ENCODE measurements around the gene PLD1.

Gene PLD1

GRCh38 chr3:171711461-171712170 is 98.7 kb downstream of the PLD1 start:
- no peak overlapping the region for H2BK120ac ChIP-seq (ENCODE audit: low read depth, low read length)
- no peak overlapping the region for H3K23ac ChIP-seq (ENCODE audit: low read length)
- no peaks in the 10 kb centered on the region for H3K27me3 ChIP-seq (ENCODE audit: insufficient read depth, low read length, poor library complexity)
- H3K4me1 ChIP-seq (ENCODE audit: control insufficient read depth, low read depth, low read length) = no peaks in the 10 kb centered on the region
- H2BK15ac ChIP-seq (replicated peaks; ENCODE audit: low read depth) = no peak overlapping the region
- H3K56ac ChIP-seq (ENCODE audit: low read length) = no peak overlapping the region
- H3K36me3 ChIP-seq (ENCODE audit: control insufficient read depth, insufficient read depth, low read length) = no peaks in the 10 kb centered on the region
- no peak overlapping the region for H3K18ac ChIP-seq (ENCODE audit: low read length)
- no peaks in the 10 kb centered on the region for H3K79me2 ChIP-seq (ENCODE audit: control insufficient read depth, insufficient read depth, low read length)
- H3K79me1 ChIP-seq (ENCODE audit: low read length) = no peaks in the 10 kb centered on the region
- no peak overlapping the region for H2AK5ac ChIP-seq (ENCODE audit: low read length)
- no peak overlapping the region for H4K5ac ChIP-seq (ENCODE audit: low read length)
- no peak overlapping the region for H3K4ac ChIP-seq (ENCODE audit: low read depth, low read length)
- no CpG with 5 or more reads among the region's 3 CpGs for WGBS (ENCODE audit: extremely low coverage, insufficient coverage, low lambda C conversion rate)
- no peak overlapping the region for H3K4me3 ChIP-seq (ENCODE audit: low read length)
- no peak overlapping the region for H2BK5ac ChIP-seq (ENCODE audit: low read length)
- H3K9ac ChIP-seq (ENCODE audit: low read length) = no peak overlapping the region
- no peak overlapping the region for H3K27ac ChIP-seq (ENCODE audit: low read depth, low read length)
- no peak overlapping the region for H3K4me2 ChIP-seq (ENCODE audit: low read length)
- DNase-seq = no peak
- H4K8ac ChIP-seq (ENCODE audit: low read depth, low read length) = no peak overlapping the region

GRCh38 chr3:171710359-171710758 is 99.9 kb downstream of the PLD1 start:
- no peak overlapping the region for H3K4me2 ChIP-seq (ENCODE audit: low read length)
- no peaks in the 10 kb centered on the region for H3K4me1 ChIP-seq (ENCODE audit: control insufficient read depth, low read depth, low read length)
- no peak overlapping the region for H2AK5ac ChIP-seq (ENCODE audit: low read length)
- H2BK120ac ChIP-seq (ENCODE audit: low read depth, low read length) = no peak overlapping the region
- H3K27ac ChIP-seq (ENCODE audit: low read depth, low read length) = no peak overlapping the region
- H2BK5ac ChIP-seq (ENCODE audit: low read length) = no peak overlapping the region
- no peaks in the 10 kb centered on the region for H3K27me3 ChIP-seq (ENCODE audit: insufficient read depth, low read length, poor library complexity)
- H3K4ac ChIP-seq (ENCODE audit: low read depth, low read length) = no peak overlapping the region
- H4K8ac ChIP-seq (ENCODE audit: low read depth, low read length) = no peak overlapping the region
- no peak overlapping the region for H2BK15ac ChIP-seq (replicated peaks; ENCODE audit: low read depth)
- WGBS (ENCODE audit: extremely low coverage, insufficient coverage, low lambda C conversion rate) = no CpG with 5 or more reads among the region's 17 CpGs
- H3K36me3 ChIP-seq (ENCODE audit: control insufficient read depth, insufficient read depth, low read length) = no peaks in the 10 kb centered on the region
- H3K56ac ChIP-seq (ENCODE audit: low read length) = no peak overlapping the region
- no peak overlapping the region for H3K23ac ChIP-seq (ENCODE audit: low read length)
- no peaks in the 10 kb centered on the region for H3K79me2 ChIP-seq (ENCODE audit: control insufficient read depth, insufficient read depth, low read length)
- H3K9ac ChIP-seq (ENCODE audit: low read length) = no peak overlapping the region
- no peak overlapping the region for H3K18ac ChIP-seq (ENCODE audit: low read length)
- no peaks in the 10 kb centered on the region for H3K79me1 ChIP-seq (ENCODE audit: low read length)
- DNase-seq = no peak
- H4K5ac ChIP-seq (ENCODE audit: low read length) = no peak overlapping the region
- no peak overlapping the region for H3K4me3 ChIP-seq (ENCODE audit: low read length)

- Histone ChIP-seq H3K36me3 (ENCODE audit: control insufficient read depth, insufficient read depth, low read length) (no peaks in the 10 kb centered on the region), H2BK120ac (ENCODE audit: low read depth, low read length) (no peak overlapping the region), H3K23ac (ENCODE audit: low read length) (no peak overlapping the region), H3K27me3 (ENCODE audit: insufficient read depth, low read length, poor library complexity) (no peaks in the 10 kb centered on the region), H3K4me3 (ENCODE audit: low read length) (no peak overlapping the region), H3K27ac (ENCODE audit: low read depth, low read length) (no peak overlapping the region), H4K8ac (ENCODE audit: low read depth, low read length) (no peak overlapping the region), H2BK15ac (replicated peaks; ENCODE audit: low read depth) (no peak overlapping the region), H3K9ac (ENCODE audit: low read length) (no peak overlapping the region), H3K4me2 (ENCODE audit: low read length) (no peak overlapping the region), H3K4me1 (ENCODE audit: control insufficient read depth, low read depth, low read length) (no peaks in the 10 kb centered on the region), H2AK5ac (ENCODE audit: low read length) (no peak overlapping the region), H4K5ac (ENCODE audit: low read length) (no peak overlapping the region), H3K79me2 (ENCODE audit: control insufficient read depth, insufficient read depth, low read length) (no peaks in the 10 kb centered on the region), H3K4ac (ENCODE audit: low read depth, low read length) (no peak overlapping the region), H3K56ac (ENCODE audit: low read length) (no peak overlapping the region), H3K79me1 (ENCODE audit: low read length) (no peaks in the 10 kb centered on the region), H3K18ac (ENCODE audit: low read length) (no peak overlapping the region), H2BK5ac (ENCODE audit: low read length) (no peak overlapping the region)
- DNase-seq = peak; percentile 38
- WGBS (ENCODE audit: extremely low coverage, insufficient coverage, low lambda C conversion rate) = no CpG with 5 or more reads among the region's 8 CpGs
Measured at GRCh38 chr3:171704814-171705213, 105.5 kb downstream of the PLD1 start.

GRCh38 chr3:171704002-171704401 is 106.3 kb downstream of the PLD1 start:
- Histone ChIP-seq H3K56ac (ENCODE audit: low read length) (no peak overlapping the region), H4K5ac (ENCODE audit: low read length) (no peak overlapping the region), H2AK5ac (ENCODE audit: low read length) (no peak overlapping the region), H3K27ac (ENCODE audit: low read depth, low read length) (no peak overlapping the region), H3K36me3 (ENCODE audit: control insufficient read depth, insufficient read depth, low read length) (no peaks in the 10 kb centered on the region), H3K4me3 (ENCODE audit: low read length) (no peak overlapping the region), H3K79me2 (ENCODE audit: control insufficient read depth, insufficient read depth, low read length) (no peaks in the 10 kb centered on the region), H3K4me1 (ENCODE audit: control insufficient read depth, low read depth, low read length) (no peaks in the 10 kb centered on the region), H4K8ac (ENCODE audit: low read depth, low read length) (no peak overlapping the region), H3K18ac (ENCODE audit: low read length) (no peak overlapping the region), H3K4ac (ENCODE audit: low read depth, low read length) (no peak overlapping the region), H3K4me2 (ENCODE audit: low read length) (no peak overlapping the region), H2BK15ac (replicated peaks; ENCODE audit: low read depth) (no peak overlapping the region), H2BK5ac (ENCODE audit: low read length) (no peak overlapping the region), H3K27me3 (ENCODE audit: insufficient read depth, low read length, poor library complexity) (no peaks in the 10 kb centered on the region), H3K23ac (ENCODE audit: low read length) (no peak overlapping the region), H2BK120ac (ENCODE audit: low read depth, low read length) (no peak overlapping the region), H3K9ac (ENCODE audit: low read length) (no peak overlapping the region), H3K79me1 (ENCODE audit: low read length) (no peaks in the 10 kb centered on the region)
- peak; percentile 69 for DNase-seq
- no CpG with 5 or more reads among the region's 2 CpGs for whole genome bisulfite sequencing (ENCODE audit: extremely low coverage, insufficient coverage, low lambda C conversion rate)

- Histone ChIP-seq H3K4me3 (ENCODE audit: low read length) (no peak overlapping the region), H3K27me3 (ENCODE audit: insufficient read depth, low read length, poor library complexity) (no peaks in the 10 kb centered on the region), H3K4ac (ENCODE audit: low read depth, low read length) (no peak overlapping the region), H3K36me3 (ENCODE audit: control insufficient read depth, insufficient read depth, low read length) (no peaks in the 10 kb centered on the region), H2BK15ac (replicated peaks; ENCODE audit: low read depth) (no peak overlapping the region), H3K18ac (ENCODE audit: low read length) (no peak overlapping the region), H3K4me1 (ENCODE audit: control insufficient read depth, low read depth, low read length) (no peaks in the 10 kb centered on the region), H2BK5ac (ENCODE audit: low read length) (no peak overlapping the region), H3K9ac (ENCODE audit: low read length) (no peak overlapping the region), H3K79me1 (ENCODE audit: low read length) (no peaks in the 10 kb centered on the region), H3K23ac (ENCODE audit: low read length) (no peak overlapping the region), H3K4me2 (ENCODE audit: low read length) (no peak overlapping the region), H3K27ac (ENCODE audit: low read depth, low read length) (no peak overlapping the region), H3K79me2 (ENCODE audit: control insufficient read depth, insufficient read depth, low read length) (no peaks in the 10 kb centered on the region), H3K56ac (ENCODE audit: low read length) (no peak overlapping the region), H4K5ac (ENCODE audit: low read length) (no peak overlapping the region), H2BK120ac (ENCODE audit: low read depth, low read length) (no peak overlapping the region), H4K8ac (ENCODE audit: low read depth, low read length) (no peak overlapping the region), H2AK5ac (ENCODE audit: low read length) (no peak overlapping the region)
- WGBS (ENCODE audit: extremely low coverage, insufficient coverage, low lambda C conversion rate) = 100% methylated on average over 1 of the region's 2 CpGs
- no peak for DNase-seq
Measured at GRCh38 chr3:171703144-171703543, 107.1 kb downstream of the PLD1 start.

GRCh38 chr3:171700653-171701052 is 109.6 kb downstream of the PLD1 start:
- H2AK5ac ChIP-seq (ENCODE audit: low read length) = no peak overlapping the region
- no peak overlapping the region for H3K27ac ChIP-seq (ENCODE audit: low read depth, low read length)
- no peak overlapping the region for H3K4me2 ChIP-seq (ENCODE audit: low read length)
- no peaks in the 10 kb centered on the region for H3K27me3 ChIP-seq (ENCODE audit: insufficient read depth, low read length, poor library complexity)
- no peak overlapping the region for H3K4me3 ChIP-seq (ENCODE audit: low read length)
- H3K4ac ChIP-seq (ENCODE audit: low read depth, low read length) = no peak overlapping the region
- no peaks in the 10 kb centered on the region for H3K79me1 ChIP-seq (ENCODE audit: low read length)
- no peaks in the 10 kb centered on the region for H3K79me2 ChIP-seq (ENCODE audit: control insufficient read depth, insufficient read depth, low read length)
- no peak overlapping the region for H3K23ac ChIP-seq (ENCODE audit: low read length)
- no peak overlapping the region for H2BK5ac ChIP-seq (ENCODE audit: low read length)
- H4K8ac ChIP-seq (ENCODE audit: low read depth, low read length) = no peak overlapping the region
- no peak overlapping the region for H3K56ac ChIP-seq (ENCODE audit: low read length)
- DNase-seq = no peak
- H4K5ac ChIP-seq (ENCODE audit: low read length) = no peak overlapping the region
- H3K36me3 ChIP-seq (ENCODE audit: control insufficient read depth, insufficient read depth, low read length) = no peaks in the 10 kb centered on the region
- no peak overlapping the region for H2BK120ac ChIP-seq (ENCODE audit: low read depth, low read length)
- no peak overlapping the region for H3K18ac ChIP-seq (ENCODE audit: low read length)
- no peaks in the 10 kb centered on the region for H3K4me1 ChIP-seq (ENCODE audit: control insufficient read depth, low read depth, low read length)
- H2BK15ac ChIP-seq (replicated peaks; ENCODE audit: low read depth) = no peak overlapping the region
- H3K9ac ChIP-seq (ENCODE audit: low read length) = no peak overlapping the region
- WGBS (ENCODE audit: extremely low coverage, insufficient coverage, low lambda C conversion rate) = no CpG with 5 or more reads among the region's 1 CpG

Measured in mesendoderm (in vitro differentiated cells).